Amniotic stem cell (primary cell): Measurements from ENCODE around the gene FCMR.
"Not testable (repeated sequence)": the region's sequence is repeated elsewhere in the genome, so short reads cannot be mapped to it uniquely, and the experiment has no call there.

Source experiments
- DNase-seq: peaks from one replicate; lab custom pipeline; 2025; lab: John Stamatoyannopoulos, UW

Gene FCMR

DNA sequence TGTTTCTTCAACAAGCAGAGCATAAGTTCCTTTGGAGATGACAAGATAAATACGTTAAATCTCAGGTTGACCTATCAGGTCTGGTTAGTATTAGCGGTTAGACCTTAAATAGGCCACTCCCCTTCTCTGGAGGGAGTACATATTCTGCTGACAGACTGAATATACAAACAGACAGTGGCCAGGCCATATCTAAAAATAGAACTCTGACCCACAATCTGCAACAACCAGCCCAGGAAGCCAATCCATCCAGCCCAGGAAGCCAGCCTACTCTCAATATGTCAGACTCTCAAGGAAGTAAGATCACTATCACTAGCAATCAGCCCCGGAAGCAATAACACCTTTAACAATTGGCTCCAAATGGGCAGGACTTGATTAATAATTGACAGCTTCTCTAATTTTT is 49.6 kb downstream of the FCMR start:
- no peak for DNase-seq

GRCh38 chr1:206868264-206868663 is 53.5 kb downstream of the FCMR start:
- DNase-seq: no peak

DNA sequence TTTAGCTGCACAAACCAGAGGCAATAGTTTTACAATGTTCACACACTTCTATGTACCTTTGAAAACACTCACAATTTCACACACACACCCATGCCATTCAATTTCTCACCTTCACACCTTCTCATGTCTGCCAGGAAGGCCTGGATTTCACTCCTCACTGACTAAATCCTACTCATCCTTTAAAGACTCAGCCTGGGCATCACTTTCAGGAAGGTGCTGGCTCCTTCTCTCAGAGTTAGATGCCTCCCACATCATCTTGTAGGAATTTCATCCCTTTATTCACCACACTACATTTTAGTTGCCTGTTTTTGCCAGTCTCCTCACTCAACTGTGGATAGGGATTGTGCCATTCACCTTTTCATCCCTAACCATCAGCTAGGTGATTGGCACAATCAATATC is 54.0 kb downstream of the FCMR start:
- no peak for DNase-seq

DNA sequence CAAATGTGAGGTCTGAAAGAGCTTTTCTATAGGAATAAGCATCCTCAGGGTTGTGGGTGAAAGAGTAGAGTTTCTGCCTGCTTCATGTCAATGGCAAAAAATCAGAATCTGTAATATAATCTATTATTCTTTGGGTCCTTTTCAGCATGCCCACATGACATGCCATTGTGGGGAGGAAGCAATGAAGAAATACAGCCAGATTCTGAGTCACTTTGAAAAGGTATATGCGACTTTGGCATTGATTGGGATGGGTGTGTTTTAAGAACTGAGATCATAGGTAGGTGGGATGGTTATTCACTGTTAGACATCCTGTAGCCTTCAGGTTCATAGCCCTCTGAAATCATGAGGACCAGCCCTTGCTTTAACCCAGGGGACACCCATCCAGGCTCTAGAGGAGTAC is 54.5 kb downstream of the FCMR start:
- no peak for DNase-seq

DNA sequence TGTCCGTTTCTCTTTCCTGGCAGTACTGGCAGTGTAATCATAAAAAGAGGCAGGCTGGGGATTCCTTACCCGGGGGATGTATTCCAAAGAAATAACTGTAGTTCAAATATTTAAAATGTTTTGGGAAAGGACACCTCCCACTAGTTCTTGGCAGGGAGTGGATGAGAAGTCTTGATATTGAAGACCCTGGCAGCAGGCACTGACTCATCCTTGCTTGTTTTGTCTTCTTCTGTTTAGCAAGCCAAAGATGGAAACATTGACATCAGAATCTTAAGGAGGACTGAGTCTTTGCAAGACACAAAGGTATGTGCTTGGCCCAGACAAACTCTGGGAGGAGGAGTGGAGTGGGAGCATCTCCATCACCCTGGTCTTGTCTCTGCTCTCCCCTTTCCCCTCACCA is 55.7 kb downstream of the FCMR start:
- no peak for DNase-seq

DNA sequence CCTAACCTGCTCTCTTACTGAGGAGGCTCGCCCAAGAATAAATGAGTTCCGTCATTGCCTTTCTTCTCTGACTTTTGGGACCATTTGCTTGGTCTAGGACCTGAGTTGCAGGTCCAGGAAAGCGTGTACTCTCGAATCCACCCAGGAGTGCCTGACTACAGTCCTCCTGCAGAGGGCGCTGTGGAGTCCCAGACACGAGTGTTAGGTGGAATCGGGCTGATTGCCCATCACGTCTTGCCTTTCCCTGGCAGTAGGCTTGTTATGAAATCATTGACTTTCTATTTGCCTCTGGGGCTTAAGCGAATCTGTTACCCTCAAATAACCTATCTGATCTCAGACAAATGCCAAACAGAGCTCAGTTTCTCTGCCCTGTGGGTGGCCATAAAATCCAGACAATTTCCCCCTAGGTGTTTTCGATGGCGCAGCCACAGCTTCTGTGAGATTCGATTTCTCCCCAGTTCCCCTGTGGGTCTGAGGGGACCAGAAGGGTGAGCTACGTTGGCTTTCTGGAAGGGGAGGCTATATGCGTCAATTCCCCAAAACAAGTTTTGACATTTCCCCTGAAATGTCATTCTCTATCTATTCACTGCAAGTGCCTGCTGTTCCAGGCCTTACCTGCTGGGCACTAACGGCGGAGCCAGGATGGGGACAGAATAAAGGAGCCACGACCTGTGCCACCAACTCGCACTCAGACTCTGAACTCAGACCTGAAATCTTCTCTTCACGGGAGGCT is 56.6 kb downstream of the FCMR start, which contains the start of gene IL20:
Gene IL20, plus strand, starts transcription at position 685 of the 733 bp plus-strand sequence. CDS start 230 bp downstream, outside the sequence.
- peak; percentile 44 for DNase-seq

DNA sequence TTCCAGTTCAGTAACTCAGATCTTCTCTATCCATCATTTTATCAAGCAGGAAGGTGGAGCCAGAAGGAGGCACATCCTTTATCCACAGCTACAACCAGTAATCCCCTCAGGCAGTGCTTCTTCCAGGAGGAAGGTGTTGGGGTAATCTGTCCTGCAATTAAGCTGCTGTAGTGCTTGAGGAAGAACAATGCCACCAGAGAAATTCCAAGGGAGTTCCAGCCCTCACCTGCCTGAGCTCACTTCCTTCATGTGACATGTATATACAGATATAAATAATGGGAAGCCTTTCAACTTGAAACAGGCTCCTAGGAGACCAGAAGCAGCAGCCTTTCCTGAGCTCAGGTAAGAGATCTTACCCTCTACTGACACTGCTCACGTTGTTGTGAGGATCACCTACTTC is 58.5 kb downstream of the FCMR start:
- no peak for DNase-seq

GRCh38 chr1:206860165-206860564 is 61.6 kb downstream of the FCMR start:
- no peak for DNase-seq

GRCh38 chr1:206859082-206859521 is 62.6 kb downstream of the FCMR start:
- no peak for DNase-seq

DNA sequence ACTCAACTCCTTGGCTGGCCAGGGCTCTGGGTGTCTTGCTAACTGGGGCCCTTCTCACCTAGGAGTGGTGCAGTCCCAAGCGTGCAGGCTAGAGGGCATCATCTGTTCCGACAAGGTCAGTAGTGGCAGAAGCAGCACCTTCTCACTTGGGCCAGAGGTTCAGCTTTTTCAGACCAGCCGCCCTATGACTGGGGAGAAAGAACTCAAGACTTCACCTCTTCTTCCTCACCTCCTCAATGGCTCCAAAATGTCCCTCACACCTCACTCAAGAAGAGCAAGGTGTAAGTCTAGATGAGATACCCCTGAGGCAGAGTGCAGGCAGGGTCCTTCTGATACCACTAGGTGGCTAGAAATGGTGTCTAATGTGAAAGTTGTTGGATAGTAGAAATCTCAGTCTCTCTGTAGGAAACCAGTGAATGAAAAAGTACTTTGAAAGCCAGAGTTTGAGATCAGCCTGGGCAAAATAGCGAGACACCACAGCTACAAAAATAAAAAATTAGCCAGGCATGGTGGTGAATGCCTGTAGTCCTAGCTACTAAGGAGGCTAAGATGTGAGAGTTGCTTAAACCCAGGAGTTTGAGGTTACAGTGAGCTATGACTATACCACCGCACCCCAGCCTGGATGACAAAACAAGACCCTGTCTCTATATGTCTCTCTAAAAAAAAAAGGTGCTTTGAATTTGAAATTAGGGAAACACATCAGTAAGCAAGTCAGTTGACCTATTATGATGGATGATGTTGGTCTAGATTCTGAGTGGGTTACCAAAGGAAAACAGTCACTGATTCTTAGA is 64.9 kb downstream of the FCMR start:
- no peak for DNase-seq

DNA sequence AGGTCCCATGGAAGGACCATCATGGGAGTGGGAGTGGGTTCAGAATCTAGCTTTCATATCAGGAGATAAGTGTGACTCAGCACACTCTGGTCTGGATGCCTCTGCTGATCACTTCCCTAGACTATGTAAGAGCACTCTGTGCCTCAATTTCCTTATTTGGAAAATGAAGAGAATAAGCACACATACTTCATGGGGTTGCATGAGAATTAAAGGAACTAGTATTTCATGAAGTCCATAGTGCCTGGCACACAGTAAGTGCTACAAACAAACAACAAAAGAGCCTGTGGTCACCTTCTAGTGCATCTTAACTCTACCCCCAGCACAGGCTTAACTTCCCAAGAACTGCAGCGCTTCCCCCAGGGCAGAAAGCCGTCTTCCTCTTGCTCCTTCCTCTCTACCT is 65.9 kb downstream of the FCMR start:
- no peak for DNase-seq

- DNase-seq: no peak
Measured at GRCh38 chr1:206854401-206855129, 67.2 kb downstream of the FCMR start.

GRCh38 chr1:206853696-206854095 is 68.0 kb downstream of the FCMR start:
- DNase-seq: not testable (repeated sequence)
